H1 (cell line): ENCODE measurements around the gene CAMSAP1. TPM values are rescaled to one million over a fixed set of nuclear protein-coding genes. Genes with fewer than 3 reads are reported as not detected.

Source experiments
- CEBPB ChIP-seq: IDR thresholded peaks from 2 replicates; pipeline ENCODE4 v1.6.1; 2012; ENCODE audit warnings: low read depth, low read length
- GABPA ChIP-seq: IDR thresholded peaks from 2 replicates; pipeline ENCODE4 v1.6.1; 2011; ENCODE audit warnings: mild to moderate bottlenecking, low read length, moderate library complexity, borderline replicate concordance; ENCODE audit not compliant: insufficient read depth
- polyA plus RNA-seq, 7 experiments: library from polyadenylated mRNA; depleted of rRNA in 3 of 7; stranded (reverse) in 5 of 7; unstranded in 2 of 7; fragments of >200 nt in 5 of 7; fragments of 200-250 nt in 2 of 7; gene quantifications; 1 replicate in 5 of 7; 2 replicates in 1 of 7; 4 replicates in 1 of 7; pipeline versions ENCODE4 v1.2.1 to v1.2.3, GENCODE V29; 2011 to 2013; ENCODE audit warnings: missing spikeins in 2 of 7, mixed read lengths in 2 of 7
- total RNA-seq: library from RNA; stranded (reverse); fragmentation: NEBNext Ultra II Directional; extraction: Animal tissue kit (Norgen Biotek cat#: 25700); gene quantifications from 2 replicates; pipeline ENCODE4 v1.2.1, GENCODE V29; 2021

CAMSAP1 gene
- total and polyA plus RNA-seq, 2 of the 8 experiments (the other 6 are each of a cell fraction or from before 2014, with no cell fraction given) = 13.4 to 44.0 TPM

DNA sequence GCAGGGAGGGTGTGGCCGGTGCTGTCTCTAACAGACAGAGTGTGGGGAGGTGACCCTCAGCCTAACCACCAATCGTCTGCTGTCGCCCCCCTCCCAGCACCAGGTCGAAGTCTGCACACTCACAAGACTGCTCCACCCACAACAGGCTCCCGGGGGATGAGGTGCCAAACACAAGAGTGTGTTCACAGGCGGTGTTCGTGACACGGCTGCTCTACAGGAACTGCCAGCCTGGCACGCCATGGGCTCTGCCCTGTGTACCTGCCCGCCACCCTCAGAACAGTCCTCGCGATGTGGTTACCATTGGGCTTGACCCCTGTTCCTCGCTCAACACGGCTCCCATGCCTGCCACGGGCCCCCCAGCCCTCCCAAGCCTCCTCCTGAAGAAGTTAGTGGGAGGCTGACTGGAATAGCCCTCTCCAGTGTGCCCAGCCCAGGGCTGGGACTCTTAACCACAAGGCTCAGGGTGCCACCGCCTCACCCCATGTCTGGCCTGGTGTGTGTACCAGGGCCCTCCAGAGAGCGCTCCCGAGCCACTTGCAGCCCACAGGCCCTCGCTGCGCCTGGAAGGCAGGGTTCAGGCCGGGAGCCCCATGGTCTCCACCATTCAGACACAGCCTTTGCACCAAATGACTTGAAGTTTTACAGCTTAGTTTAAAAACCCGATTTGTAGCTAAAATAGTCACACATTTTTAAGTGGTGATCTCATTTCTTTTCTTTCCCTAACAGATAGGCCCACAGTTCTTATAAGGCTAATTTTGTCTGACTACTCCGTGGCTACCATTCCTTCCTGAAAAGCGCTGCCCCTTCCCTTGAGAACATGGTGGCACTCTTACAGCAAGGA, 102.5 kb downstream of the CAMSAP1 start (continued):
- TF ChIP-seq CEBPB (no peak), GABPA (peak; percentile 48; the same call in 1 of the 2 replicates)
